Upper lobe of right lung (tissue), 1 donor: ENCODE measurements around the gene STOM. TPM values are rescaled to one million over a fixed set of nuclear protein-coding genes. Genes with fewer than 3 reads are reported as not detected.

Experiments
- ATAC-seq: fragments of 200-7000 bp; cut with Tn5 transposase; one replicate; pipeline ENCODE4 v1.9.1; 2020; ENCODE audit warnings: mild to moderate bottlenecking, moderate library complexity
- DNase-seq: peaks from one replicate; pipeline ENCODE4 v3.0.0-alpha.2; 2020
- H3K27ac ChIP-seq: fragments of 200-600 bp; one replicate; pipeline ENCODE4 v1.8.0; 2022
- H3K27me3 ChIP-seq: fragments of 200-600 bp; one replicate; pipeline ENCODE4 v1.8.0; 2022; ENCODE audit warnings: mild to moderate bottlenecking
- H3K36me3 ChIP-seq: fragments of 200-600 bp; one replicate; pipeline ENCODE4 v1.8.0; 2022
- H3K4me1 ChIP-seq: fragments of 200-600 bp; one replicate; pipeline ENCODE4 v1.8.0; 2022
- H3K4me3 ChIP-seq: fragments of 200-600 bp; one replicate; pipeline ENCODE4 v1.8.0; 2022; ENCODE audit warnings: mild to moderate bottlenecking
- H3K9me3 ChIP-seq: fragments of 200-600 bp; one replicate; pipeline ENCODE4 v1.8.0; 2022
- CTCF ChIP-seq: fragments of 200-600 bp; IDR thresholded peaks from one replicate; pipeline ENCODE4 v1.8.0; 2022; ENCODE audit warnings: antibody characterized with exemption
- intact Hi-C: fragments of 100-400 bp; cut with DNase I; formaldehyde crosslinking; loops from one replicate; pipeline ENCODE4 v1.11.0; 2022
- long read RNA-seq: library from polyadenylated mRNA; unstranded; transcript quantifications from one replicate; pipeline ENCODE4 v2.0.0, GENCODE V29; 2021
- total RNA-seq: library from RNA; stranded (reverse); fragmentation: NEBNext Ultra II Directional; extraction: Animal tissue kit (Norgen Biotek cat#: 25700); gene quantifications from one replicate; pipeline ENCODE4 v1.2.1, GENCODE V29; 2021
- donor health status: DM: no; HTN: yes; CAD: no; lungs with severe emphysema.

The STOM gene, protein sequence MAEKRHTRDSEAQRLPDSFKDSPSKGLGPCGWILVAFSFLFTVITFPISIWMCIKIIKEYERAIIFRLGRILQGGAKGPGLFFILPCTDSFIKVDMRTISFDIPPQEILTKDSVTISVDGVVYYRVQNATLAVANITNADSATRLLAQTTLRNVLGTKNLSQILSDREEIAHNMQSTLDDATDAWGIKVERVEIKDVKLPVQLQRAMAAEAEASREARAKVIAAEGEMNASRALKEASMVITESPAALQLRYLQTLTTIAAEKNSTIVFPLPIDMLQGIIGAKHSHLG
- 595 TPM for total RNA-seq
- long read RNA-seq, transcript STOM-201 (7 exons, 3,010 nt): major isoform, 1,169 of 1,254 reads
- long read RNA-seq, partial matches to known transcripts: 28 of 1,254 reads
- long read RNA-seq, other reads (novel, unspliced or antisense): 57 of 1,254 reads

- H3K27ac ChIP-seq: peak within 1 kb of the TSS; percentile 95
- H3K4me3 ChIP-seq: peak within 1 kb of the TSS; percentile 87
- peak; percentile 93 for DNase-seq
- H3K4me1 ChIP-seq: peaks cover 71% of the 10 kb centered on the region
- no peaks in the 10 kb centered on the region for H3K27me3 ChIP-seq
- H3K9me3 ChIP-seq: no peaks in the 10 kb centered on the region
- peak; percentile 72 for ATAC-seq
- no peak for TF ChIP-seq CTCF
- intact Hi-C loops: no loop called here
- peaks cover 15% of the 10 kb centered on the region for H3K36me3 ChIP-seq
These were observed at the start of gene STOM for GRCh38 chr9:121369595-121370265. Gene STOM (minus strand): TSS chr9:121370250. CDS start chr9:121370187, 63 bp downstream.

DNA sequence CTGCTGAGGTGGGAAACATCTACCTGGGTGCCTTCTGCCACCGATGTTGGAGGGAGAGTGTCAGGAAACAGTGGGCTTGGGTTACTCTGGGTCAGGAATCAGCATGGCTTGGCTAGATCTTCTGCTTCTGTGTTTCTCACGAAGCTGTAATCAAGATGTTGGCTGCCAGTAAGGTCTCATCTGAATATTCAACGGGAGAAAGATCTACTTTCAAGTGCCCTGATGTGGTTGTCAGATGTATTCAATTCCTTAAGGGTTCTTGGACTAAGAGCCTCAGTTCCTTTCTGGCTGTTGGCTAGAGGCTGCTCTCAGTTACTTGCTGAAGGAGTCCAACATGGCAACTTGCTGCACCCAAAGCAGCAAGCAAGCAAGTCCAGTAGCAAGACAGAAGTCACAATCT lies 41.9 kb upstream of the STOM start:
- DNase-seq: no peak
- no peak overlapping the region for H3K4me3 ChIP-seq

DNA sequence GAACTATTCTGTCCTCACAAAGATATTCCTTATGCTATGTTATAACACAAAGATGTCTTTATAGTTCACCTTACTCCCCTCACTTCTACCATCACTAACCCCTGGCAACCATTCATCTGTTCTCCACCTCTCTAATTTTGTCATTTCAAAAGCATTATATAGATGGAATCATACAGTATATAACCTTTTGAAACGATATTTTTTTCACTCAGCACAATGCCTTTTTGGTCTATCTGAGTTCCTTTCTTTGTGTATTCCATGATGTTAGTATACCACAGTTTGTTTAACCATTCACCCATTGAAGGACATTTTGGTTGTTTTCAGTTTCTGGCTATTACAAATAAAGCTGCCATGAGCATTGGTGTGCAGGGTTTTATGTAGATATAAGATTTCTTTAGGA lies 35.8 kb upstream of the STOM start:
- TF ChIP-seq CTCF: no peak
- Histone ChIP-seq H3K9me3 (no peaks in the 10 kb centered on the region), H3K4me1 (no peaks in the 10 kb centered on the region), H3K36me3 (no peaks in the 10 kb centered on the region), H3K4me3 (no peak overlapping the region), H3K27ac (no peak overlapping the region), H3K27me3 (no peaks in the 10 kb centered on the region)
- no peak for DNase-seq
- ATAC-seq: no peak
- intact Hi-C loops: no loop called here

More for the DNA sequence above, 41.9 kb upstream of the STOM start:
- Histone ChIP-seq H3K27me3 (no peaks in the 10 kb centered on the region), H3K4me1 (no peaks in the 10 kb centered on the region), H3K27ac (no peak overlapping the region), H3K36me3 (no peaks in the 10 kb centered on the region), H3K9me3 (no peaks in the 10 kb centered on the region)
- no peak for TF ChIP-seq CTCF
- intact Hi-C loops: no loop called here
- no peak for ATAC-seq

- ATAC-seq (no peak), DNase-seq (no peak)
- H3K9me3 ChIP-seq: no peaks in the 10 kb centered on the region
- H3K4me3 ChIP-seq: no peak overlapping the region
- TF ChIP-seq CTCF: no peak
- no peak overlapping the region for H3K27ac ChIP-seq
- no peaks in the 10 kb centered on the region for H3K36me3 ChIP-seq
- no peaks in the 10 kb centered on the region for H3K4me1 ChIP-seq
- intact Hi-C loops: loop anchor here (5.0 kb wide), 1 partner anchor 83 kb away; no protein-coding TSS in a partner anchor
- H3K27me3 ChIP-seq: no peaks in the 10 kb centered on the region
These were observed 34.9 kb upstream of the STOM start for GRCh38 chr9:121404906-121405305.

DNA sequence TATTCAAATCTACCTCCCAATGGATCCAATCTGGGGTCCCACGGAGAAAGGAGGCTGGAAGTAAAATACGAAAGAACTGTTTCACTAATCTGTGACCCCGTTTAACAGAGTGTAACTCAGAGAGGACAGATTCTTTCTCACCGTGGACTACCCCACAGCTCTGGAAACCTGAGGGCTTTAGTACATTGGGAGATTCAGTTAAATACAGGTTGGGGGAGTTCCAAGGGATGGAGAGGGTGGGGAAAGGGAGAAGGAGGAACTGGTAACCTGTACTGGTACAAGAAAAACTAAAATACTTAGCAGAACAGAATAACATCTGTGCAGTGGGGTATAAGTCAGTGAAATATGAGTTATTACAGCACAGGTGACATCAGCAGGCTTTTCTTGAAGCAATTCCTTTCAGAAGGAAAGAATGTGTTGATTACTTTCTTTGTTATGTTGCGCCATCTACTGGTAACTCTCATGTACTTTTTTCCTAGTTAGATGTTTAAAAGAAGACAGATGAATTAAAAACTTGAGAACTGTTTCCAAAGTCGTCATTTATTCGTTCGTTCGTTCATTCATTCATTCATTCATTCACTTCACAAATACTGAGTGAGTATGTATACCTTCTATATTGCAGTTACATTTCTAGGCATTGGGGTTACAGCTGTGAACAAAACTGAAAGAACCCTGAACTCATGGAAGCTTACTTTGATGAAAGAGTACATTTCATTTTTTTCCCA lies 30.0 kb upstream of the STOM start:
- no peak for DNase-seq

More for the DNA sequence above, 30.0 kb upstream of the STOM start:
- Histone ChIP-seq H3K36me3 (no peaks in the 10 kb centered on the region), H3K9me3 (no peaks in the 10 kb centered on the region), H3K27me3 (no peaks in the 10 kb centered on the region), H3K27ac (no peak overlapping the region), H3K4me3 (no peak overlapping the region), H3K4me1 (no peaks in the 10 kb centered on the region)
- peak; percentile 87 for ATAC-seq
- intact Hi-C loops: loop anchor here (5.0 kb wide), 2 partner anchors 78 to 173 kb away; no protein-coding TSS in a partner anchor
- TF ChIP-seq CTCF: peak; percentile 70
